HG02870 (cell line): Measurements from ENCODE around the gene COL3A1.

Experiments used
- ATAC-seq: cut with Tn5 transposase; IDR thresholded peaks from one replicate; pipeline ENCODE4 v1.9.1; 2021; ENCODE audit warnings: mild to moderate bottlenecking, moderate library complexity; ENCODE audit not compliant: unreplicated experiment

COL3A1 gene

DNA sequence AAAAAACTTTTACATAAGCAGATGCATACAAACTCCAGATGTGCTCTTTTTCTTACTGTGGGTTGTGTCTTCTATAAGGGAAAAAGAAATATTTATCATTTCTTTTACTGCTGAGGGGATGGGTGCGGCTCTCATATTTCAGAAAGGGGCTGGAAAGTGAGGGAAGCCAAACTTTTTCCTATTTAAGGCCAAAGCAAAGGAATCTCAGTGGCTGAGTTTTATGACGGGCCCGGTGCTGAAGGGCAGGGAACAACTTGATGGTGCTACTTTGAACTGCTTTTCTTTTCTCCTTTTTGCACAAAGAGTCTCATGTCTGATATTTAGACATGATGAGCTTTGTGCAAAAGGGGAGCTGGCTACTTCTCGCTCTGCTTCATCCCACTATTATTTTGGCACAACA is at the start of gene COL3A1:
Gene COL3A1, plus strand, starts transcription at position 210 of the 400 bp plus-strand sequence. Its CDS starts 117 bp downstream, at position 327.
- ATAC-seq: no peak

DNA sequence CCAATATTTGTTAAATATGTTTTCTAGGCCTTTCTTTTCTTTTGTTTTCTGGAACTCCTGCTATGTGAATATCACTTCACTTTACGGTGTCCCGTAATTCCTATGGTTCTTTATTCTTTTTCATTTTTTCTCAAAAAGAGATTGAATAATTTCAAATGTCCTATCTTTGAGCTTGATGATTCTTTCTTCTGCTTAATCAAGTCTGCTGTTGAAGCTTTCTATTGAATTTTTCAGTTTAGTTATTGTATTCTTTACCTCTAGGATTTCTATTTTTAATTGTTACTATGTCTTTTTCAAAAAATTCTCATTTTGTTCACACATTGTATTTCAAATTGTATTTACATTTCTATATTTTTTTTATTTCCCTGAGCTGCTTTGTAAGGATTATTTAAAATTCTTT is 45.5 kb upstream of the COL3A1 start:
- no peak for ATAC-seq

DNA sequence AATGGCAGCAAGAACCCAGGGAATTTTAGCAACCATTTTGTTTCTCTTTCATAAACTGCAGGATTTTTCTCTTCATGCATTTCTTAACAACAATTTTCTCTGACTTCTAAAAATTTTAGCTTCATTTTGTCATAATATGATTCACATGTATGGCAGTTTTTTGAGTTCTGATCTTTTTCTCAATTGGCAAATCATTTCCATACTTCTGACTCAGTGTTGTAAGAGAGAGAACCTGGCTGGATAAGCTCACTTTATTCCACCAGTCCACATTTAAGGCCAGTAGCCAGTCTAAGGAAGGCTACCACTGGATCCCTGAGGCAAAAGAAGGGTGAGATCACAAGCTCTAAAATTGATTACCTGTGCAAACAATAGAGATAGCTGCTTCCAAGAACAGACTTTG is 42.8 kb upstream of the COL3A1 start:
- no peak for ATAC-seq

DNA sequence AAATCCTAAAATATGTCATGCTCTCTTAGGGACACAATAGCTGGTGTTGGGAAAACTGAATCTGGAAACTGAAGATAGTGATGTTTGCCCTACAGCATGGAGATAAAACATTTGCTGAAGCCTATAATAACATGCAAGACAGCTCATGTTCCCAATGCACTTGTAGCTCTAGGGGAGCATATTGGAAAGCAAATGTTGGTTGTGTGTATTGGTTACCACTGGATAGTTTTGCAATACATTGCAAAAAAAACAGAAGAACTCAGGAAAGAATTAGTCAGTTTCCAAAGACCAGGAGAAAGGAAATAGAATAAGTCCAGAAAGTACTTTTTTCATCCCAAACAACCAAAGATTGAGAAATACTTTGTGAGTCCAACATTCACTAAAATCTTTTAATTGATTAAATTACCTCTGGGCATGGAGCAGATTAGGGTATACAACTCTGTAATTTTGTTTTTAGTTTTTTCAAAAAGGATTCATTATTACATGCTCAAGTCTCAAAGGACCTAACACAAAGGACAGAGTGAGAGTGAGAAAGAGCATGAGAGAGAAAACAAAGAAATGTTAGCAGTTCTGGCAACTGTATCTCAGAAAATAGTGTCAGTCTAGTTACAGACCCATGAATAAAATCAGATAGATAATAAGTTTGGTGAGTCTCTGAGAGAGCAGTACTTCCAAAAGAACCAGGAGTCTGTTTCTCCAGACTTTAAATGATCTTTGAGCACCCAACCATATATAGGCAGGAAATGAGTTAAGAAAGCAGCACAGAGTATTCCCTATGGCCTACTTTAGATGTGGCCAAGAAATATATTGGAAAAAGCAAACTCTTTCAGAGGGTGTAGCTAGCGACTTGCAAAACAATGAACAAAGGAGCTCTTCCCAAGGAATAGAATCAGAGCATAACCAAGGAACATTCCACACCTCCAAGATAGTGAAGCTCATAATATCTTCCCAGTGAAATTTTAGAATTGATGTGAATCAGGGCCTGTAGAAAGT is 36.6 kb upstream of the COL3A1 start:
- ATAC-seq: no peak

DNA sequence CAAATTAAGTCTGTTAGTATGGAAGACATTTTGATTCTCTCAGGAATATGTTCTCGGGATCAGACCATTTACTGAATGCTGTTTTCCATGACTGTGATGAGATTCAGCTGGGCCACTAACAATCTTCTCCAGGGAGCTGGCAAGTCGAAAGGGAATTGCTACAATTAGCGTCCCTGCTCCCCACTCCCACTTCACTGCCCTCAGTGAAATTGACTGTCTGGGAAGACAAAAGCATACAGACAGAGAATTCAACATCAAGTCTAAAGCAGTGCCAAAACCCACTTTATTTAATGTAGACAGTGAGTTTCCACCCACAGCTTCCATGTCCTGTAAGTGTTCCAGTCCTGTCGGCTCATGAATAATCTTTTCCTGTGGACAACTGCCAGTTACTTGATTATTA is 34.0 kb upstream of the COL3A1 start:
- ATAC-seq: no peak

DNA sequence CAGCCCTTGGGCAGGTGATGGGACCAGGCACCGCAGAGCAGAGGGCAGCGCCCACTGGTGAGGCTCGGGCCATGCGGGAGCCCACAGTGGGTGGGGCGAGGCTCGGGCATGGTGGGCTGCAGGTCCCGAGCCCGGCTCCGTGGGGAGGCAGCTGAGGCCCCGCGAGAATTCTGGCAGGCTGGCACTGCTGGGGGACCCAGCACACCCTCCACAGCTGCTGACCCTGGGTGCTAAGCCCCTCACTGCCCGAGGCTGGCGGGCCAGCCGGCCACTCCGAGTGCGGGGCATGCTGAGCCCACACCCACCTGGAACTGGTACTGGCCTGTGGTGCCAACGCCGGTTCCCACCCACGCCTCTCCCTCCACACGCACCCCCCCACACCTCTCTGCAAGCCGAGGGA is 29.7 kb upstream of the COL3A1 start:
- ATAC-seq: no peak

DNA sequence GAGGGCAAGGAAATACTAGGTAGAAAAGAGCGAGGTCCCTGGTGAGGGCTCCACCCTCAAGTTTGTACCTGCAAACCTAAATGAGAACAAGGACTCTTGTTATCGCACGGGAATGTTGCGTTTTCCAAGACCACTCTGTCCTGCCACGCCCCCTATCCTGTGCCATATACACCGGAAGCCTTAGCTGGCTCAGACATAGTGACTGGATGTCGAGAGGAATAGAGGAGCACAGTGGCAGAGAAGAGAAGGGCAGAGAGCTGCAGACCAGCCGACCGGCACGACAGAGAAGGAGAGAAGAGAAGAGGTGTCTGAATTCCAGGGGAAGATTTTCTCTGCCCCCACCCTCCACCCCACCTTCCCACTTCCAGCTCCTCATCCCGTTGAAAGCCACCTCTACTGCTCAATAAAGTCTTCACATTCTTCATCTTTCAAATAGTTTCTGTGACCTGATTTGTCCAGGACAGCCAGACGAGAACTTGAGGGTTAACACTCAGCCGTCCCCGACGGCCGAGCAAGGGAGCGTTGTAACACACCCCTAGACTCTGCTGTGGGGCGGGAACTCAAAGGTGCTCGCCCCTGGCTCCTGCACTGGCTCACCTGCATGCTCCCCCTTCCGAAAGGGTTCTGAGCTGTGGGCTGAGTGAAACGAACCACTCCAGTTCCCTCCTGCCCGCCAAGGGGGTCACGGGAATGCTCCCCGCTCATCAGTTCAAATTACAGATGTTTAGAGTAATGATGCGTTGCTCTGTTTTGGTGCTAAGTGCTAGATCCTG is 24.9 kb upstream of the COL3A1 start:
- ATAC-seq: no peak

DNA sequence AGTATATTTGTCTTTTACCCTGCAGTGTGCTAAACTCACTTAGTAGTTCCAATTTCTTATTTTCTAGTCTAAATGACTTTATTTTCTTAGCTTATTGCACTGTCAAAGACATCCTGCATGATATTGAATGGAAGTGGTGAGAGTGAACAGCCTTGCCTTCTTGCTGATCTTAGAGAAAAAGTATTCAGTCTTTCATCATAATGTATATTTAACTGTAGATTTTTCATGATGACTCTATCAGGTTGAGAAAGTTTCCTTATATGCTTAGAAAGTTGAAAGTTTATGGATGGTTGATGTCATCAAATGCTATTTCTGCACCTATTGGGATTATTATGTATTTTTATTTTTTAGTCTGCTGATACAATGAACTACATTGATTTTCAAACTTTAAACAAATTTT is 21.3 kb upstream of the COL3A1 start:
- ATAC-seq: no peak

DNA sequence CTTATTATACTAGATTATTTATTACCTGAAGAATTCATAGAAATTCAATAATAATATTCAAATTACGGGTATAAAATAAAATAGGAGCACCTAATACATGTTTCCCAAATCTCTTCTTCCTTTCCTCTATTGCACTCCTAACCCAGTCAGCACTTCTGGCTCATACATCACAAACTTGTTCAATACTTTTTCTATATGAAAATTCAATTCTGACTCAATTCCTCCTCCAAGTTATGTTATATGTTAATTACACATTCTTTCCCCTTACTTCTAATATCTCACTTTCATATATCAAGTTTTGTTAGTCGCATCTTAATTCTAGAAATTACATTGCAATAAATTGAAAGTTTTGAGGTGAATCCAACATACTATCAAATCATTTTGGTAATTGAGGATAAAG is 17.9 kb upstream of the COL3A1 start:
- ATAC-seq: no peak

DNA sequence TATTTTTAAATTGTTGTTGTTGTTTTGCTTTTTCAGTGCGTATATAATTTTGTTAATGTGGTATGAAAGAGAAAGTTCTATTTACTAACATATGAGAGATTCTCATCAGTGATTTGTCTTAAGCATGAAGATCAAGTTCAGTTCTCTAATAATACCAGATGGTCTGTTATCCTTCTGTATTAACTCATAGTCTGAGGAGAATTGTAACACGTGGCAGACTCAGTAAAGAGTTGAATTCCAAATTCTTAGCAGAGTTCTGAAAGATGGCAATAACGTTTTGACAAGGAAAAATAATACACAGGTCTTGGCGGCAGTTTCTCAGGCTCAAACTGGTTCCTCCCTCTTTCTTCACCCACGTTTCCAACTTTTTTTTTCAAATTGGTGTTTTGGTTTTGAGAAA is 17.2 kb upstream of the COL3A1 start:
- ATAC-seq: no peak

DNA sequence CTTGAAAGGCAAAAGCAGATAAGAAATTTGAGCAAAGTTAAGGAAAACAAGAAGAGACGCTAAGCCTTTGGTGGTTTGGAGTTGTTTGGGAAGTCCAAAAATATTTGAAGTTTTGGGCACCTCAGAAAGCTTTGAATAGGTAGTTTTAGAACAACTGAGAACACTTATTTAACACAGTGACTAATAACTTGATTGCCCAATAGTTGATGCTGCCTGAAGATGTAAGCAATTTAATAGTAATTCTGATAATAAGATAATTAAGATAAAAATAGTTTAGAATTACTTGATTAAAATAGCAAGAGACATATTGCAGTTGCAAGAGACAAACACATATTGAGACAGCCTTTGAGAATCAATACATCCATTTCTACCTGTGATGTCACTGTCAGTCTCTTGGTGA is 16.5 kb upstream of the COL3A1 start:
- ATAC-seq: no peak

DNA sequence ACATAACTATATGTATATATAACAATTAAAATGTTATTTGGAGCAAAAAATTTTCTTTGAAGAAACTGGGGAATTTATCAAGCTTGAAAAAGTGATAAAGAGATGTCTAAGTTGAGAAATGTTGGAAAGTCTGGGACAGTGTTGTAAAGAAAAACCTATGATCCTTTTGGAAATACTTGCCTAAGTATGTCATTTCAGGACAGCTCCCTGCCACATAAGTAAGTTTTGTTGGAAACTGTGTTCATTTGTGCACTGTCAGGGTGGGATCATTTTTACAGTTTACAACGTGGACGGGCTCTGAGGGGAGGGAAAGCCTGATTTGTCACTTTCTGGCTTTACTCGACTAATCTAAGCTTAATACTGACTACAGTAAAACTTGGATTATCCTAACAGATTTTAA is 10.4 kb upstream of the COL3A1 start:
- no peak for ATAC-seq

DNA sequence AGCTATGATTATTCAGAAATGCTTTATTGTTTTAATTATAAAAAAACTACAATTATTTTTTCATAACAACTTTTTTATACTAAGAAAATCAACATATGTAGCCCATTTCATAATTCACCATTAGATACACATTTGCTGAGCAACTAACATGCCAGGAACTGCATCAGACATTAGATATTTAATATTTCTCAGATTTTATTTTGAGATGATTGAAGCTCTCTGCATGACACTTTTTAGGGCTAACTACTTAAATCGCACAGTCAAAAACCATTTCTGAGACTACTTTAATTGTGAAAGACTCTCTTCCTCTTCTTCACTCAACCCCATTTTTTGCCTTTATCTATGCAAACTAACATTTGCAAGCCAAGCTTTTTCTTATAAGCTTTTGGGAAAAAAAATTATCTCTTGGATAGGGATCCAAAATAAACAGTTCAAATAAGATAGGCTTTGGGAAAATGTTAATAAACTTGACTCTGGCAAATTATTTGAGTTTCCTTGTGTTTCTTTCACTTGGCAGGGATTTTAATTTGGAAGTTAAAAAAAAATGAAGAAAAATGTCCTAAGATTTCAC is 9.1 kb upstream of the COL3A1 start:
- ATAC-seq: no peak

DNA sequence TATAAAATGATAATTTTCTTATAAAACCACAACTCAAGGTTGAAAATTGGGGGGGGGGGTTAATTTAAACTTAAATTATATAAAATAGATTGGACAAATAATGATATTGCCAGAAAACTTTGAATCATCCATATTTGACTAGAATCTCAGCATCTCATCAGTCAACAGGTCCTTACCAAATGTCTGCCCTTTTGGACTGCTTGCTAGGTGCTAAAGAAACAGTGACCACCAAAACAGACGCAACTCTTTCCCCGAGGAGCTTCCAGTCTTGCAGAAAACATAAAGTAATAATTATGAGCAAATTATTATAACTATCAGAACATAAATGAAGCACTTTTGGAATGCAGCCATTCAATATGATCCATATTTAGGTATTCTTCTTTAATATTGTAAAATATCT is 8.6 kb upstream of the COL3A1 start:
- no peak for ATAC-seq

DNA sequence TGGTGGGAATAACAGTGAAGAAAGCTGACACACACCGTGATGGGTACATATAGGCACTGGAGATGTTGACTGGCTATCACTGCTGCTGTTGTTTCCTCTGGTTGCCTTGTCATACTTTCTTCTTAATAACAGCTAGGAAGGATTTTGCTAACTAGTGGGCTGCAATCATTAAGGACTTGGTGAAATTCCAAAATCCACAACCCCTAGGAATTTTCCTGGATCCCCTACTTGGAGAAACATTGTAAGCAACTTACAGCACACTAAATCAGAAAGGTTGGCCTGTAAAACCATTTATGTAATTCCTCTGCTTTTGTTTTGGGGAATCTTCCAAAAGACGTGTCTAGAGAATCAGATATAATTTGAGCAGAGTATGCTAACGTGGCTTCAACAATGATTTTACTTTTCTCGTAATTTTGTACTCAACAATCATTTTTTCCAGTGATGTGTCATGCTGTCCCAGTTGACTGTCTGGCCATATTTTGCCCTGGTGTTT is 8.0 kb upstream of the COL3A1 start:
- no peak for ATAC-seq

DNA sequence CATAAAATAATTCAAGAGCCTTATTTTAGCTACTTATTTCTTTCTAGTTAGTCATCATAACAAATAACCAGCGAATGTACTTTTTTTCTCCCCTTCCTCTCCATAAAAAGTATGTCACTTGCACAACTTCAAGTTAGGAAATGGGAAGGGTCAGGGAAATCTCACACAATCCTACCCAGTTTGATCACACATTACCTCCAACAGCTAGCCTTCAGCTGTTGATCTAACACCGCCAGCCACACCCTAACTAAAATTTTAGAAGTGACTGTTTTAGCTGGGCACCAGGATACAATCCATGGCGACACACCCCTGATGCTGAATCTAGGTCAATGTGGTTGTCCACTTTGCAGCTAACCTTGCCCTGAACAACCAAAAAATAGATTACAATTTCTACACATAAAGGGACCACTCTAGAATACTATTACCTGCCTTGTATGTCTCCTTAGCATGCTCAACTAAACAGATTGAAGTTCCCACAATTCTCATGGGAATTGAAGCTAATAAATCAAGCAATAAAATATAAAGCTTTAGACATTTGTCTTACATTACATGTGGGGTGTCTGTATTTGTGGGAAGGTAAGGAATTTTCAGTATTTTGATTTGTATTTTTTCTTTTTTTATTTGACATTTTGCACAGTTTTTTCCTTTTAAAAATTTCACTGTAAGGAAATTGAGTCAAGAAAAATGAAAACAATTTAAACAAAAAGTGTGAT is 7.3 kb upstream of the COL3A1 start:
- ATAC-seq: no peak

DNA sequence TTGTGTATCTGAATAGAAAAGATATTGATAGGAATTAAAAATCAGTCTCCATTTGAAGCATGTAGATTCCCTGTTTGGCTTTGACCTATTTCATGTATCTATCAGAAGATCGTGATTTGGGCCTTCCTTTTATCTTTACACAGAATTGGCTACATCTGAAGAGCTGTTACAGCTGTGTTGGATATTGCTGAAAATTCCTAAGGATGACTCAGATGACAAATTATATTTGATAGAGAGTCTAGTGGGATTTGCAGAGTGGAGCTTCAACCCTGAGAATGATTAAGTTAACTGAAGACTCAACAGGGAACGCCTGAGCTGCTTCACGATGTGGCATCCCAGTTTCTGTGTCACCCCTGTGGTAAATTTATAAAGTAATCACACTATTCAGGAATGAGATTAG is 4.9 kb upstream of the COL3A1 start:
- ATAC-seq: no peak

DNA sequence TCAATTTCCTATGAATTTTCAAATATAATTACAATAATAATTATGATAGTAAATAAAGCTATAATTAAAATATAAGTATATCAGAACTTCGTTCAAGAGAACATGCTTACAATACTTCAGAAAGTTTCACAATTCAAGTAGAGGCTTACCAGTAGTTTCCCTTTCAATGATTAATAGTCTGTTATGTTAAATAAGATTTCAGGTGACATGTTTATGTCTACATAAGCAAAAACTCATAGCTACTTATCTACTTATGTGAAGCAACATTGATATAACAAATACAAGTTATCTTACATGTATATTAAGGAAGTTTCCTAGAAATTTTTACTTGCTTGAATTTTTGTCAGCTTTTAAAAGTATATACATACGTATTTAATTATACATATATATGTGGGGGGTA is 4.5 kb upstream of the COL3A1 start:
- ATAC-seq: no peak

DNA sequence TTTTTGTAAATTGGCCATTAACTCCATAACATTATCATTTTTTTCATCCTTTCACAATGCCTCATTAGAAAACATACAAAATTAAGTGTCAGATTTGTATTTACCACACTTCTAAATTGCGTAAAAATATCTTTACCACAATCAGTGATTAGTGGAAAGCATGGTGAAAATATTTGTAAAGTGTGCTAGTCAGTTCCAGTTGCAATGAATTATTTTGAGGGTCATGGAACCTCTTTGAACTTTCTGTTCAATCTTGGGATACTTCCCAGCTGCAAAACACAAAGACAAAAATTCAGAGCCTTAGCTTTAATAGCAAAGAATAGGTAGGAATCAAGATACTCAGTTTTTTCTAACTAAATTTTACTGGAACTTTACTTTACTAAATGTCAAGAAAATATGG is 4.0 kb upstream of the COL3A1 start:
- no peak for ATAC-seq

DNA sequence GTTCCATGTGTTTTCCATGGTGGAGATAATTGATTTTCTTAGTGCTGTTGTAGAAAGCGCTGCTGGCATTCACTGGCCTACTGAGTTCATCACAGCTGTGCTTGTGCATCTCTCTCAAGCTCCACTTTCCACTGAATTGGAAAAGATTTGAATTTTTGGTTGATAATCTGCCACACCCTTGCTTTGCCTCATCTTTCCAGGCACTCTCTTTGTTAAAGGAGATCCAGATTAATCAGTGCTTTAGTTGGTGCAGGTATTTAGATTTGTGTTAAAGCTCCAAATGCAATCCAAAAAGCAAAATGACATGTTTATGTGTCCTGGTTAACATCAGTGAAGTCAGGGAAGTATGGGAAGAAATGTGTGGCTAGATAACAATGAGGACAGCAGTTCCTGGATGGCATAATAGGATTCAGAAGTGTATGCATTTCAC is 2.7 kb upstream of the COL3A1 start:
- no peak for ATAC-seq

DNA sequence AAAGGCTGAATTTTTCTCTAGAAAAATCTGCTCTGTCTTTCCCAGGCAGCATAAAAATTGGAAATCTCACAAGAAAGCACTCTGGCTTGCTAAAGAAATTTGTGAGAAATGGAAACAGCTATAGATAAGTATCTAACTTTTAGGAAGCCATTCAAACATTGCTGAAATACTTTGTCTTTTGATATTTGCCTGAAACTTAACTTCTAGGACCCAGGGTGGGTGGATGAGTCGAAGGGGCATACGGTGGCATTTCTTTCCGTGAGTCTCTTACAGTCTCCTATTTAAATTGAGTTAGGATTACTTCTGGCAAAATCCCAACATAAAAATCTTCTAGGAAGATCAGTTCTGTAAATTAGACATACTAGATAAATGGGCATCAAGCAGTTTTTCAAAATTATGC is 532 bp upstream of the COL3A1 start:
- no peak for ATAC-seq
